Heart left ventricle (tissue), 16 donors: ENCODE measurements around the gene GJB6. TPM values are rescaled to one million over a fixed set of nuclear protein-coding genes. Genes with fewer than 3 reads are reported as not detected.

ENCODE experiments used
- ATAC-seq, 4 donors: fragments of 200-7000 bp; cut with Tn5 transposase; one replicate each; pipeline ENCODE4 v1.9.1; 2020 to 2022; ENCODE audit warnings: moderate library complexity in 4 of 4, mild to moderate bottlenecking in 3 of 4, moderate number of reproducible peaks in 1 of 4
- DNase-seq, 5 donors: peaks; one replicate each; pipeline ENCODE4 v3.0.0-alpha.2; 2020
- H3K27ac ChIP-seq, 12 donors: fragments of 200-600 bp; sonication (generic) in 4 of 12; one replicate each; pipeline versions ENCODE4 v1.5.0 to v1.8.0; 2016 to 2022; ENCODE audit warnings: mild to moderate bottlenecking in 2 of 12
- H3K27me3 ChIP-seq, 9 donors: fragments of 200-600 bp; sonication (generic) in 2 of 9; one replicate each; pipeline versions ENCODE4 v1.5.1 to v1.8.0; 2016 to 2022; ENCODE audit warnings: mild to moderate bottlenecking in 3 of 9
- H3K36me3 ChIP-seq, 9 donors: fragments of 200-600 bp; sonication (generic) in 2 of 9; one replicate each; pipeline versions ENCODE4 v1.5.0 to v1.8.0; 2018 to 2022; ENCODE audit warnings: mild to moderate bottlenecking in 2 of 9
- H3K4me1 ChIP-seq, 12 donors: fragments of 200-600 bp; sonication (generic) in 4 of 12; one replicate each; pipeline versions ENCODE4 v1.5.0 to v1.8.0; 2016 to 2022; ENCODE audit warnings: mild to moderate bottlenecking in 3 of 12
- H3K4me3 ChIP-seq, 12 donors: fragments of 200-600 bp; sonication (generic) in 4 of 12; one replicate each; pipeline versions ENCODE4 v1.5.0 to v1.8.0; 2017 to 2022; ENCODE audit warnings: mild to moderate bottlenecking in 9 of 12, moderate library complexity in 4 of 12
- H3K9me3 ChIP-seq, 12 donors: fragments of 200-600 bp; sonication (generic) in 4 of 12; one replicate each; pipeline versions ENCODE4 v1.5.0 to v1.8.0; 2016 to 2022; ENCODE audit warnings: mild to moderate bottlenecking in 1 of 12
- CTCF ChIP-seq, 12 donors: fragments of 200-600 bp; sonication (generic) in 4 of 12; IDR thresholded peaks; one replicate each; pipeline versions ENCODE4 v1.5.0 to v1.8.0; 2018 to 2022; ENCODE audit warnings: antibody characterized with exemption in 12 of 12, mild to moderate bottlenecking in 5 of 12
- POLR2A ChIP-seq, 2 donors: fragments of 450-650 bp; IDR thresholded peaks; one replicate each; pipeline ENCODE4 v1.6.1; 2017; ENCODE audit warnings: antibody characterized with exemption in 2 of 2, mild to moderate bottlenecking in 2 of 2, moderate library complexity in 2 of 2
- WGBS, 4 donors: extraction: QIAGEN DNeasy Blood & Tissue Kit in 2 of 4; methylation state at CpG; one replicate each; pipeline versions ENCODE4 v1.1.5 to v1.1.7; 2013 to 2018; 5-methylcytosine and 5-hydroxymethylcytosine counted together
- intact Hi-C, 10 donors: fragments of 100-400 bp; cut with DNase I; formaldehyde crosslinking; loops; one replicate each; pipeline versions ENCODE4 v1.11.1 to v1.14.2; 2022
- polyA plus RNA-seq, 2 donors: library from polyadenylated mRNA; stranded (reverse); fragments of 200-250 nt; gene quantifications; one replicate each; pipeline ENCODE4 v1.2.3, GENCODE V29; 2013
- total RNA-seq, 9 donors: library from RNA; depleted of rRNA in 2 of 9; stranded (reverse); fragments of >200 nt in 2 of 9; fragmentation: NEBNext Ultra II Directional in 3 of 9; extraction: Animal tissue kit (Norgen Biotek cat#: 25700) in 3 of 9; gene quantifications; one replicate each; pipeline versions ENCODE4 v1.1.0 to v1.2.4, GENCODE V29; 2016 to 2023
- donor health status: ischemic (EF 13 %, LVEDD 7.1; RV severe dilation, severe dysfunction).
- donor health status: healthy with polysubstance abuse.
- donor health status: DM: no; HTN: yes; CAD: no.
- donor health status: DM: no; HTN: no; CAD: no.
- donor health status: ischemic (EF 25% LVEDD 6.9; RV normal size, moderate dysfunction).
- donor health status: ischemic (EF 25% LVEDD 5.7; RV mildly dilated, moderate dysfunction).
- donor health status: healthy.
- donor health status: DM: yes; HTN: yes; CAD: no.
- donor health status: ischemic (EF 35%, LVEDD 5.7; RV mildly dilated, moderate dysfunction).
- donor health status: nonischemic (EF 11% LVEDD 7.7; RV severe dilation, severe dysfunction).
- donor health status: DM: yes; HTN: yes; CAD: no.
- donor health status: PGD.
- donor health status: ischemic (EF 29% LVEDD 5.4; RV normal size, mild dysfunction).
- donor health status: nonischemic (EF 23%, LVEDD 6.1; RV moderate dilation, normal function).

GJB6 gene
- total and polyA plus RNA-seq, 11 donors = not detected

DNA sequence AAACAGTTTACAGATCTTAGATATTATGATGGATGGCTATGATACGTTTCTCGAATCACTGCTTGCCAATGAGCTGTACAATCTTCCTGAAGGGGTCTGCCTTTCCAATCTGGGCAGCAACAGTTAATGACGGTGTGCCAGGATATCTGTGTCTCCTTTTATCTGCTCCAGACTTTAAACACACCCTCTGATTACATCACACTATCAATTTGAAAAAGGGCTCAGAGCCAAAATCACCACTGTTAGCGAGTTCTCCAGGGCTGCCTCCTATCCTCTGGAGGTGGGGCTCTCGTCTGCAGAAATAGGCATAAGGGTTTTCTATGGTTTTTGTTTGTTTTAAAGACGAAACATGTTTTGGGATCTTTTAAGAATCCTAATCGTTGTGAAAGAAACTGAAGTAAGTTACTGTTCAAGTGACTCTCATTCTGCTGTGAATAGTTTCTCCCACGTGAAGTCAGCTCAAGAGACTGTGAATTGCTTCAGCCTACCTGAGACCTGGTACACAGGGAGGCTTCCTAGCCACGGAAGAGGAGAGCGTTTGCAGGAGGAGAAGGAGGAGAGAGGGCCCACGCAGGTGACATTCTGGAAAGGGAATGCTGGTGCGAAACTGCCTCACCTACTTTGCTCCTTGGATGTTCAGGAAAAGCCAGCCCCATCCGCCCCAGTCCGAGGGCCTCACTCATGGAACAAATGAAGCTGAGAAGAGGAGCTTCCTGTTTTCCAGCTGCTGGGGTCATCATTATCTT, 56.0 kb downstream of the GJB6 start:
- no peak overlapping the region for H3K27ac ChIP-seq
- no peaks in the 10 kb centered on the region for H3K36me3 ChIP-seq
- intact Hi-C loops = no loop called here
- DNase-seq = no peak
- H3K4me1 ChIP-seq = peaks cover 0 to 14% (median 0%) of the 10 kb centered on the region in 12 donors
- WGBS, 4 donors = 72 to 76% (median 74%) methylated on average over 14 of the region's 14 CpGs
- H3K4me3 ChIP-seq = no peak overlapping the region
- ATAC-seq = no peak
- no peak for TF ChIP-seq POLR2A (IDR thresholded peaks at IDR 0.05)
- no peak for TF ChIP-seq CTCF (IDR thresholded peaks at IDR 0.05)
- H3K27me3 ChIP-seq = peaks cover 0 to 33% (median 3%) of the 10 kb centered on the region in 9 donors
- no peaks in the 10 kb centered on the region for H3K9me3 ChIP-seq

- 70 to 90% (median 79%) methylated on average over 3 of the region's 3 CpGs for WGBS, 4 donors
- ATAC-seq (no peak), DNase-seq (no peak)
- Histone ChIP-seq H3K27me3 (peaks cover 0 to 33% (median 3%) of the 10 kb centered on the region in 9 donors), H3K9me3 (no peaks in the 10 kb centered on the region), H3K4me3 (no peak overlapping the region), H3K4me1 (peaks cover 0 to 14% (median 0%) of the 10 kb centered on the region in 12 donors), H3K27ac (peak overlapping the region in 1 of 12 donors; percentile 78), H3K36me3 (no peaks in the 10 kb centered on the region)
- no peak for TF ChIP-seq POLR2A (IDR thresholded peaks at IDR 0.05)
- TF ChIP-seq CTCF (IDR thresholded peaks at IDR 0.05) = no peak
- intact Hi-C loops = no loop called here
Measured at GRCh38 chr13:20175406-20175794, 56.7 kb downstream of the GJB6 start.

- H3K27me3 ChIP-seq = peaks cover 0 to 33% (median 3%) of the 10 kb centered on the region in 9 donors
- ATAC-seq (peak; percentile 70 to 91 (median 82)), DNase-seq (peak in 4 of 5 donors; percentile 54 to 82 (median 74))
- intact Hi-C loops = no loop called here
- peak overlapping the region in 1 of 12 donors; percentile 78 for H3K27ac ChIP-seq
- H3K36me3 ChIP-seq = no peaks in the 10 kb centered on the region
- no peak for TF ChIP-seq CTCF (IDR thresholded peaks at IDR 0.05)
- no peak for TF ChIP-seq POLR2A (IDR thresholded peaks at IDR 0.05)
- H3K9me3 ChIP-seq = no peaks in the 10 kb centered on the region
- WGBS, 4 donors = 40 to 61% (median 55%) methylated on average over 18 to 22 of the region's 22 CpGs
- peaks cover 0 to 14% (median 0%) of the 10 kb centered on the region in 12 donors for H3K4me1 ChIP-seq
- H3K4me3 ChIP-seq = peak overlapping the region in 3 of 12 donors; percentile 5 to 26 (median 10)
Measured at GRCh38 chr13:20174656-20175405, 57.3 kb downstream of the GJB6 start.

DNA sequence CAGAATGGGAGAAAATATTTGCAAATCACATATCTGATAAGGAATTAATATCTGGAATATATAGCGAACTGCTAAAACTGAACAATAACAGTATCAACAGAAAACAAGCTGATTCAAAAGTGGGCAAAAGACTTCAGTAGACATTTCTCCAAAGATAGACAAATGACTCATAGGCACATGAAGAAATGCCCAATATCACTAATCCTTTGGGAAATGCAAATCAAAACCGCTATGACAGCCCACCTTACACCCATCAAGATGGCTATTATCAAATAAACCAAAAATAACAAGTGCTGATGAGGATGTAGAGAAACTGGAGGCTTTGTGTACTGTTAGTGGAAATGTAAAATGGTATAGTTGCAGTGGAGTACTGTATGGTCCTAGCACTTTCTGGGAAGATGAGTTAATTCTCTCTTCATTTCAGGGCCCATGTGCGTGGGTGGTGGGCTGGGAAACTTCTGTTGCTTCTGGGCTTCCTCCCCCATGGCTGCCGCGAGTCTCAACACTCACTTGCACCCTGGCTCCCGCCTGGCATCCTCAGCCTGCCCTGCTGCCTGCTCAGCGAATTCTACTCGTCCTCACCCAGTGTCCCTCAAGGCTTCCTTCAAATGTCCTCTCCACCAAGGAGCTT, 58.9 kb downstream of the GJB6 start:
- no peak overlapping the region for H3K27ac ChIP-seq
- H3K9me3 ChIP-seq = no peaks in the 10 kb centered on the region
- TF ChIP-seq CTCF (IDR thresholded peaks at IDR 0.05) (no peak), POLR2A (IDR thresholded peaks at IDR 0.05) (no peak)
- no peaks in the 10 kb centered on the region for H3K36me3 ChIP-seq
- H3K4me1 ChIP-seq = peaks cover 0 to 14% (median 0%) of the 10 kb centered on the region in 12 donors
- intact Hi-C loops = no loop called here
- no peak overlapping the region for H3K4me3 ChIP-seq
- WGBS, 4 donors = 82 to 91% (median 87%) methylated on average over 8 of the region's 8 CpGs
- H3K27me3 ChIP-seq = peaks cover 0 to 19% (median under 1%) of the 10 kb centered on the region in 9 donors
- DNase-seq (no peak), ATAC-seq (no peak)
